Panc1 (cell line): ENCODE results near the gene CTNND1. TPM values are rescaled to one million over a fixed set of nuclear protein-coding genes. Genes with fewer than 3 reads are reported as not detected.

Source experiments
- ATAC-seq: fragments of 200-7000 bp; cut with Tn5 transposase; 2 replicates; pipeline ENCODE4 v1.9.1; 2020; ENCODE audit warnings: mild to moderate bottlenecking, moderate library complexity
- BruUV-seq: library from RNA; stranded (reverse); fragments of 400-500 nt; replicated peaks from 2 replicates; lab custom pipeline; 2021; lab: Mats Ljungman, UMichigan
- CTCF ChIA-PET: fragments of 300-600 bp; sonication (Branson Sonifier 250); formaldehyde crosslinking; loops from one replicate; lab custom pipeline; 2022; ENCODE audit warnings: antibody characterized with exemption; lab: Charles Lee
- POLR2A ChIA-PET: fragments of 300-600 bp; sonication (Branson Sonifier 250); formaldehyde crosslinking; loops from one replicate; lab custom pipeline; 2022; ENCODE audit warnings: antibody characterized with exemption; lab: Charles Lee
- DNase-seq: peaks from one replicate; pipeline ENCODE4 v3.0.0-alpha.2; 2010; ENCODE audit warnings: low read depth, low spot score
- H3K27ac ChIP-seq: 2 replicates; pipeline ENCODE4 v1.5.1; 2011; ENCODE audit warnings: mild to moderate bottlenecking, low read length, inconsistent platforms
- H3K27me3 ChIP-seq: fragments of 200-500 bp; sonication (Bioruptor generic); 2 replicates; pipeline ENCODE4 v1.6.0; 2014; ENCODE audit warnings: low read length, inconsistent platforms; ENCODE audit not compliant: control insufficient read depth, insufficient read depth
- H3K36me3 ChIP-seq: fragments of 200-500 bp; sonication (Bioruptor generic); 2 replicates; pipeline ENCODE4 v1.5.1; 2014; ENCODE audit warnings: inconsistent platforms, mild to moderate bottlenecking, low read length, moderate library complexity; ENCODE audit not compliant: control insufficient read depth, insufficient read depth
- H3K4me1 ChIP-seq: 2 replicates; pipeline ENCODE4 v1.5.1; 2011; ENCODE audit warnings: inconsistent platforms, mild to moderate bottlenecking, low read length, moderate library complexity; ENCODE audit not compliant: control insufficient read depth, insufficient read depth
- H3K4me3 ChIP-seq, 2 experiments: 2 replicates each; pipeline ENCODE4 v1.5.1; 2011 to 2012; ENCODE audit warnings: low read depth in 2 of 2, low read length in 2 of 2, mild to moderate bottlenecking in 2 of 2, inconsistent platforms in 1 of 2, moderate library complexity in 1 of 2
- H3K9me3 ChIP-seq: fragments of 200-500 bp; sonication (Bioruptor generic); 2 replicates; pipeline ENCODE4 v1.5.1; 2014; ENCODE audit warnings: low read depth, mild to moderate bottlenecking, inconsistent platforms, low read length, moderate library complexity; ENCODE audit not compliant: control insufficient read depth, insufficient read depth
- CTCF ChIP-seq: fragments of 450-650 bp; IDR thresholded peaks from 2 replicates; pipeline ENCODE4 v1.5.1; 2017; ENCODE audit warnings: mild to moderate bottlenecking
- POLR2AphosphoS5 ChIP-seq: IDR thresholded peaks from 2 replicates; pipeline ENCODE4 v1.6.1; 2012; ENCODE audit warnings: mild to moderate bottlenecking, low read depth, low read length, moderate library complexity
- REST ChIP-seq, 2 experiments: IDR thresholded peaks; 2 replicates each; pipeline ENCODE4 v1.6.1; 2011 to 2012; ENCODE audit warnings: low read depth in 2 of 2, control low read depth in 1 of 2, low read length in 1 of 2, mild to moderate bottlenecking in 1 of 2, moderate library complexity in 1 of 2; ENCODE audit not compliant: insufficient read depth in 1 of 2
- SIN3A ChIP-seq: IDR thresholded peaks from 2 replicates; pipeline ENCODE4 v1.6.1; 2012; ENCODE audit warnings: low read depth, mild to moderate bottlenecking, low read length, moderate library complexity, borderline replicate concordance; ENCODE audit not compliant: insufficient read depth
- TCF7L2 ChIP-seq: IDR thresholded peaks from 2 replicates; pipeline ENCODE4 v1.6.1; 2011; ENCODE audit warnings: mild to moderate bottlenecking, low read depth, low read length, inconsistent platforms
- in situ Hi-C: cut with HindIII; loops from 2 replicates; pipeline ENCODE4 v1.10.0; 2016; ENCODE audit warnings: low sequenced_read_pairs, low pct_unique_long_range_greater_than_20kb
- intact Hi-C: fragments of 100-400 bp; cut with micrococcal nuclease; formaldehyde crosslinking; loops from one replicate; pipeline ENCODE4 v1.10.0; 2022; ENCODE audit not compliant: unreplicated experiment
- total RNA-seq: library from RNA; stranded (reverse); gene quantifications from one replicate; pipeline ENCODE4 v1.2.1, GENCODE V29; 2021; ENCODE audit not compliant: unreplicated experiment

Gene CTNND1
- total RNA-seq, 1 experiment from 2014 or later = 189 TPM

DNA sequence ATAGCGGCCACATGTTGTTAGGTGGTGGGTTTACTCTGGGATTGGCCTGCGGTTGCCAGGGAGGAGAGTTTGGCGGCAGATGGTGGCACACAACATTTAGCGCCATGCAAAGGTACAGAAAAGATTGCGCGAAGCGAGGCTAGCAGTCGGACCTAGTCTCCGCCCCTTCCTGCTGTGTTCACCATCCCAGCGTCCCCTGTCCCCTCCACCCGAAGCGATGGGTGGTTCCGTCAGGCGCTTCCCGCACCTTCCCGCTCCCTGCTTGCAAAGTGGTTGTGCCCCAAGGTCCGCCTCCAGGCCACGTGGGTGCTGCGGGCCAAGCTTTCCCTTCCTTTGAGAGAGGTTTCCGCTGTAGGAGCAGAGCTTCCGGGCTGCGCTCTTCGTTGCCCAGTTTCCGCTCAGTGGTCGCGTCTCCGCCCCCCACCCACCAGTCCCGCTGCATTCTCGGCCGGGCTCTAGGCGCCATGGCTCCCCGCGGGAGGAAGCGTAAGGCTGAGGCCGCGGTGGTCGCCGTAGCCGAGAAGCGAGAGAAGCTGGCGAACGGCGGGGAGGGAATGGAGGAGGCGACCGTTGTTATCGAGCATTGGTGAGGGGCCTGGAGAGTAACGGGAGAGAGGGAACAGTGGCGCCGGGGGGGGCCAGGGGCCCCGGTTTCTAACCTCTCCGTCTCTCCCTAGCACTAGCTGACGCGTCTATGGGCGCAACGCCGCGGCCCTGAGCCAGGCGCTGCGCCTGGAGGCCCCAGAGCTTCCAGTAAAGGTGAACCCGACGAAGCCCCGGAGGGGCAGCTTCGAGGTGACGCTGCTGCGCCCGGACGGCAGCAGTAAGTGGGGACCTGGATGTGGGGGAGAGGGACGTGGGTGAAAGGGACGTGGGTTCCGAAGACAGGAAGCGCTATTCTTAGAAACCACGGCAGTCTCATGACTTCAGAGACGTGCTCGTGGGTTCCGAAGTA, 20.2 kb upstream of the CTNND1 start, which contains the start of gene SELENOH:
Gene SELENOH (plus strand): TSS at position 360 of the 955 bp plus-strand sequence. CDS start 105 bp downstream, at position 465.
- H3K4me1 ChIP-seq = peaks cover 11% of the 10 kb centered on the region
- no peaks in the 10 kb centered on the region for H3K27me3 ChIP-seq
- BruUV-seq = no TSS peak
- in situ Hi-C loops (no loop called here), intact Hi-C loops (no loop called here)
- H3K4me3 ChIP-seq = peak within 1 kb of the TSS; percentile 96 to 99
- peak; percentile 93; the same call in 1 of the 2 replicates for TF ChIP-seq SIN3A
- peak in 1 of 2 experiments; percentile 69; a peak in 1 of 4 replicates for TF ChIP-seq REST (IDR thresholded peaks at IDR 0.05; ENCODE audit: insufficient read depth in 1 of 2, low read depth in 2 of 2, low read length in 1 of 2)
- peak; percentile 98 for TF ChIP-seq POLR2AphosphoS5
- TF ChIP-seq TCF7L2 = no peak; the same call in 1 of the 2 replicates
- no peak for TF ChIP-seq CTCF
- DNase-seq (peak; percentile 88), ATAC-seq (peak; percentile 97)
- peaks cover 18% of the 10 kb centered on the region; the same call in 1 of the 2 replicates for H3K36me3 ChIP-seq
- ChIA-PET POLR2A (interaction anchor here (0.5 kb wide), 1 partner anchor 427 kb away, joined by 4 read pairs; no protein-coding TSS in a partner anchor), CTCF (interaction anchor here (1.1 kb wide), 1 partner anchor 59 kb away, joined by 4 read pairs; no protein-coding TSS in a partner anchor)
- H3K27ac ChIP-seq = peak within 1 kb of the TSS; percentile 96
- H3K9me3 ChIP-seq = no peaks in the 10 kb centered on the region

DNA sequence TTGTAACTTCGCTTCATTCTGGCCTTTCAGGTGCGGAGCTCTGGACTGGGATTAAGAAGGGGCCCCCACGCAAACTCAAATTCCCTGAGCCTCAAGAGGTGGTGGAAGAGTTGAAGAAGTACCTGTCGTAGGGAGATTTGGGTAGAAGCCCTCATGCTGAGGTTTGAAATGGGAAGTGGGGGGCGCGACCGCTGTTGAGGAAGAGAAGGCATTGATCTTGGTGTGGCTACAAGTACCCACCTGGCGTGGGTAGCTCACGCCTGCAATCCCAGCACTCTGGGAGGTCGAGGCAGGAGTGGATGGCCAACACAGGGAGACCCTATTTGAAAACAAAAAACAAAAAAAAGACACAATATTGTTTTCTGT, 19.5 kb upstream of the CTNND1 start:
- no peak for ATAC-seq
- H3K36me3 ChIP-seq = peaks cover 18% of the 10 kb centered on the region; the same call in 1 of the 2 replicates
- in situ Hi-C loops = no loop called here

More for the DNA sequence above, 19.5 kb upstream of the CTNND1 start:
- Histone ChIP-seq H3K27ac (peak overlapping the region; percentile 96), H3K9me3 (no peaks in the 10 kb centered on the region), H3K4me1 (peaks cover 11% of the 10 kb centered on the region), H3K27me3 (no peaks in the 10 kb centered on the region), H3K4me3 (peak overlapping the region; percentile 96 to 99)
- TF ChIP-seq CTCF (no peak), REST (IDR thresholded peaks at IDR 0.05; ENCODE audit: insufficient read depth in 1 of 2, low read depth in 2 of 2, low read length in 1 of 2) (no peak), SIN3A (no peak), TCF7L2 (no peak), POLR2AphosphoS5 (no peak; the same call in 1 of the 2 replicates)
- no peak for DNase-seq
- intact Hi-C loops = no loop called here
- TSS peak; percentile 83 for BruUV-seq
- ChIA-PET POLR2A (interaction anchor here (0.5 kb wide), 1 partner anchor 426 kb away, joined by 4 read pairs; no protein-coding TSS in a partner anchor), CTCF (interaction anchor here (0.7 to 1.1 kb wide), 2 partner anchors 9 to 59 kb away, joined by 3 to 4 read pairs; partner anchors contain the start of gene BTBD18)
